HepG2 (cell line): ENCODE data around the gene ARPP19. TPM values are rescaled to one million over a fixed set of nuclear protein-coding genes. Genes with fewer than 3 reads are reported as not detected.

Source experiments
- ARID4A ChIP-seq: sonication (generic); formaldehyde crosslinking; IDR thresholded peaks from 2 replicates; pipeline ENCODE4 v1.5.0; 2020; ENCODE audit warnings: mild to moderate bottlenecking, missing genetic modification reagents, borderline replicate concordance
- CTCF ChIP-seq: sonication (generic); formaldehyde crosslinking; IDR thresholded peaks from 2 replicates; pipeline ENCODE4 v1.5.0; 2020; ENCODE audit warnings: mild to moderate bottlenecking, missing genetic modification reagents, moderate library complexity
- HMGXB4 ChIP-seq, 2 experiments: sonication (generic) in 1 of 2; formaldehyde crosslinking in 1 of 2; IDR thresholded peaks; 2 replicates each; pipeline versions ENCODE4 v1.4.0 to v1.6.1; 2018 to 2020; ENCODE audit warnings: missing genetic modification reagents in 2 of 2, borderline replicate concordance in 1 of 2, low read depth in 1 of 2, mild to moderate bottlenecking in 1 of 2, missing biosample characterization in 1 of 2
- HNF1A ChIP-seq, 2 experiments: sonication (generic) in 1 of 2; formaldehyde crosslinking in 1 of 2; IDR thresholded peaks; 2 replicates each; pipeline versions ENCODE4 v1.4.0 to v1.6.1; 2016 to 2020; ENCODE audit warnings: borderline replicate concordance in 1 of 2, low read depth in 1 of 2, mild to moderate bottlenecking in 1 of 2, missing genetic modification reagents in 1 of 2
- LCORL ChIP-seq, 2 experiments: fragments of 450-650 bp in 1 of 2; sonication (generic) in 1 of 2; formaldehyde crosslinking in 1 of 2; IDR thresholded peaks; 2 replicates each; pipeline versions ENCODE4 v1.5.0 to v1.6.1; 2017 to 2020; ENCODE audit warnings: antibody characterized with exemption in 1 of 2, missing genetic modification reagents in 1 of 2
- ONECUT2 ChIP-seq: sonication (generic); formaldehyde crosslinking; IDR thresholded peaks from 2 replicates; pipeline ENCODE4 v1.4.0; 2020; ENCODE audit warnings: missing genetic modification reagents
- TGIF2 ChIP-seq: IDR thresholded peaks from 2 replicates; pipeline ENCODE4 v1.6.1; 2016; ENCODE audit warnings: control low read depth, missing compliant biosample characterization
- ZC3H4 ChIP-seq: sonication (generic); formaldehyde crosslinking; IDR thresholded peaks from 2 replicates; pipeline ENCODE4 v1.4.0; 2020; ENCODE audit warnings: missing genetic modification reagents, borderline replicate concordance
- ZFP1 ChIP-seq: IDR thresholded peaks from 2 replicates; pipeline ENCODE4 v1.6.1; 2016
- ZNF143 ChIP-seq: sonication (generic); formaldehyde crosslinking; IDR thresholded peaks from 2 replicates; pipeline ENCODE4 v1.4.0; 2020; ENCODE audit warnings: missing genetic modification reagents
- ZNF441 ChIP-seq: sonication (generic); formaldehyde crosslinking; IDR thresholded peaks from 2 replicates; pipeline ENCODE4 v1.7.0; 2021; ENCODE audit warnings: missing genetic modification reagents, borderline replicate concordance
- ZNF501 ChIP-seq: sonication (generic); formaldehyde crosslinking; IDR thresholded peaks from 2 replicates; pipeline ENCODE4 v1.5.1; 2020; ENCODE audit warnings: mild to moderate bottlenecking, moderate library complexity, missing genetic modification reagents
- ZNF510 ChIP-seq: sonication (generic); formaldehyde crosslinking; IDR thresholded peaks from 2 replicates; pipeline ENCODE4 v1.4.0; 2020; ENCODE audit warnings: low read depth, mild to moderate bottlenecking, missing genetic modification reagents
- ZNF773 ChIP-seq: sonication (generic); formaldehyde crosslinking; IDR thresholded peaks from 2 replicates; pipeline ENCODE4 v1.4.0; 2020; ENCODE audit warnings: missing genetic modification reagents, borderline replicate concordance
- ZNF782 ChIP-seq: sonication (generic); formaldehyde crosslinking; IDR thresholded peaks from 2 replicates; pipeline ENCODE4 v1.4.0; 2020; ENCODE audit warnings: missing genetic modification reagents, mild to moderate bottlenecking, borderline replicate concordance
- polyA plus RNA-seq, 8 experiments: library from polyadenylated mRNA; depleted of rRNA in 3 of 8; stranded (reverse) in 7 of 8; unstranded in 1 of 8; fragments of >200 nt; fragmentation: Illumina TruSeq in 4 of 8; extraction: Trizol in 4 of 8; gene quantifications; 2 replicates each; pipeline versions ENCODE4 v1.2.1 to v1.2.3, GENCODE V29; 2011 to 2016; ENCODE audit warnings: low read depth in 4 of 8, missing spikeins in 1 of 8, mixed read lengths in 1 of 8; ENCODE audit not compliant: insufficient read depth in 1 of 8
- total RNA-seq, 5 experiments: library from RNA; depleted of rRNA; stranded (reverse); fragments of >200 nt; fragmentation: Illumina TruSeq; extraction: Trizol; gene quantifications; 2 replicates each; pipeline ENCODE4 v1.2.3, GENCODE V29; 2016; ENCODE audit warnings: low read depth in 1 of 5

Gene ARPP19
- total and polyA plus RNA-seq, 2 of the 13 experiments (the other 11 are each of a cell fraction or from before 2014, with no cell fraction given): 70.8 to 123 TPM

- TF ChIP-seq TGIF2 (CRISPR knock-in tag) (0 out of 2 replicates have a peak, but pooled peaks have one; percentile 29), HNF1A (IDR thresholded peaks at IDR 0.05; ENCODE audit: low read depth) (no peak), HNF1A (CRISPR knock-in tag; IDR thresholded peaks at IDR 0.05; ENCODE audit: borderline replicate concordance) (0 out of 2 replicates have a peak, but pooled peaks have one; percentile 26), ZNF773 (CRISPR knock-in tag) (no peak), HMGXB4 (CRISPR knock-in tag; IDR thresholded peaks at IDR 0.05; ENCODE audit: borderline replicate concordance in 1 of 2, low read depth in 1 of 2) (peak in 1 of 2 experiments; percentile 30; a peak in 2 of 4 replicates), ONECUT2 (CRISPR knock-in tag) (no peak), ARID4A (peak; percentile 49; the same call in 1 of the 2 replicates), ZNF143 (CRISPR knock-in tag) (peak; percentile 77), LCORL (IDR thresholded peaks at IDR 0.05) (no peak), LCORL (CRISPR knock-in tag; IDR thresholded peaks at IDR 0.05) (no peak), ZFP1 (no peak), ZC3H4 (no peak), CTCF (CRISPR knock-in tag) (0 out of 2 replicates have a peak, but pooled peaks have one; percentile 23), ZNF441 (no peak), ZNF782 (CRISPR knock-in tag) (no peak), ZNF501 (CRISPR knock-in tag) (no peak), ZNF510 (no peak)
Observed at GRCh38 chr15:52528564-52529340, 40.1 kb downstream of the ARPP19 start, which contains the start of gene MYO5A (continued).
